ENCODE data around the gene TBX10.
"Not testable (repeated sequence)": the region's sequence is repeated elsewhere in the genome, so short reads cannot be mapped to it uniquely, and the experiment has no call there.

The TBX10 gene

GRCh38 chr11:67646535-67647336, 7.2 kb upstream of the TBX10 start:
- no peak for DNase-seq (ENCODE audit: low read depth in 3 of 3, low spot score in 1 of 3)

- no peak for DNase-seq (ENCODE audit: low read depth in 3 of 3, low spot score in 1 of 3)
Observed at GRCh38 chr11:67645521-67646461, 6.2 kb upstream of the TBX10 start.

GRCh38 chr11:67644472-67645418, 5.2 kb upstream of the TBX10 start:
- DNase-seq (ENCODE audit: low read depth in 3 of 3, low spot score in 1 of 3) = no peak

GRCh38 chr11:67644042-67644441, 4.5 kb upstream of the TBX10 start:
- no peak for DNase-seq (ENCODE audit: low read depth in 3 of 3, low spot score in 1 of 3)

GRCh38 chr11:67642173-67643120, 2.9 kb upstream of the TBX10 start:
- DNase-seq (ENCODE audit: low read depth in 3 of 3, low spot score in 1 of 3) = no peak

GRCh38 chr11:67641338-67642172, 2.0 kb upstream of the TBX10 start:
- DNase-seq (ENCODE audit: low read depth in 3 of 3, low spot score in 1 of 3) = no peak

GRCh38 chr11:67640758-67641337, 1.3 kb upstream of the TBX10 start:
- DNase-seq (ENCODE audit: low read depth in 3 of 3, low spot score in 1 of 3) = no peak

- DNase-seq (ENCODE audit: low read depth in 3 of 3, low spot score in 1 of 3) = peak in 2 of 3 donors; percentile 22 to 42
Observed at GRCh38 chr11:67640021-67640757, 626 bp upstream of the TBX10 start.

GRCh38 chr11:67638535-67639437, 777 bp downstream of the TBX10 start:
- DNase-seq (ENCODE audit: low read depth in 3 of 3, low spot score in 1 of 3) = no peak

- DNase-seq (ENCODE audit: low read depth in 3 of 3, low spot score in 1 of 3) = not testable (repeated sequence)
Observed at GRCh38 chr11:67637441-67637840, 2.1 kb downstream of the TBX10 start.

GRCh38 chr11:67636962-67637361, 2.6 kb downstream of the TBX10 start:
- DNase-seq (ENCODE audit: low read depth in 3 of 3, low spot score in 1 of 3) = no peak

- no peak for DNase-seq (ENCODE audit: low read depth in 3 of 3, low spot score in 1 of 3)
Observed at GRCh38 chr11:67635231-67635521, 4.4 kb downstream of the TBX10 start.

GRCh38 chr11:67634366-67635230, 5.0 kb downstream of the TBX10 start:
- DNase-seq (ENCODE audit: low read depth in 3 of 3, low spot score in 1 of 3) = no peak

GRCh38 chr11:67633758-67634365, 5.7 kb downstream of the TBX10 start:
- DNase-seq (ENCODE audit: low read depth in 3 of 3, low spot score in 1 of 3) = no peak

- no peak for DNase-seq (ENCODE audit: low read depth in 3 of 3, low spot score in 1 of 3)
Observed at GRCh38 chr11:67632982-67633755, 6.4 kb downstream of the TBX10 start.

Data from stimulated activated CD4-positive, alpha-beta T cell treated with anti-CD3 and anti-CD28 coated beads, TNF-alpha, amount 100 ng/mL, for 1 hour (primary cell).